Omental fat pad (tissue), 4 donors: Measurements from ENCODE around the gene ACOX3. TPM values are rescaled to one million over a fixed set of nuclear protein-coding genes. Genes with fewer than 3 reads are reported as not detected.

ENCODE experiments used
- ATAC-seq: fragments of 150-250 bp; one replicate; pipeline ENCODE4 v1.9.1; 2016; ENCODE audit warnings: mild to moderate bottlenecking, moderate library complexity; ENCODE audit not compliant: low FRiP score
- DNase-seq: peaks from one replicate; pipeline ENCODE4 v3.0.0-alpha.2; 2019; ENCODE audit warnings: low spot score
- total RNA-seq, 4 donors: library from RNA; depleted of rRNA; stranded (reverse); fragments of >200 nt; gene quantifications; one replicate each; pipeline ENCODE4 v1.1.0, GENCODE V29; 2016
- TF ChIP-seq, protein P1 (sequence below), 3 donors: fragments of 450-650 bp; IDR thresholded peaks; one replicate each; pipeline ENCODE4 v1.5.1; 2016 to 2017; ENCODE audit warnings: antibody characterized with exemption in 3 of 3, mild to moderate bottlenecking in 3 of 3, moderate library complexity in 2 of 3

Gene ACOX3
- total RNA-seq, 4 donors from 2014 or later, result 14.7 to 28.2 (median 23.6) TPM

DNA sequence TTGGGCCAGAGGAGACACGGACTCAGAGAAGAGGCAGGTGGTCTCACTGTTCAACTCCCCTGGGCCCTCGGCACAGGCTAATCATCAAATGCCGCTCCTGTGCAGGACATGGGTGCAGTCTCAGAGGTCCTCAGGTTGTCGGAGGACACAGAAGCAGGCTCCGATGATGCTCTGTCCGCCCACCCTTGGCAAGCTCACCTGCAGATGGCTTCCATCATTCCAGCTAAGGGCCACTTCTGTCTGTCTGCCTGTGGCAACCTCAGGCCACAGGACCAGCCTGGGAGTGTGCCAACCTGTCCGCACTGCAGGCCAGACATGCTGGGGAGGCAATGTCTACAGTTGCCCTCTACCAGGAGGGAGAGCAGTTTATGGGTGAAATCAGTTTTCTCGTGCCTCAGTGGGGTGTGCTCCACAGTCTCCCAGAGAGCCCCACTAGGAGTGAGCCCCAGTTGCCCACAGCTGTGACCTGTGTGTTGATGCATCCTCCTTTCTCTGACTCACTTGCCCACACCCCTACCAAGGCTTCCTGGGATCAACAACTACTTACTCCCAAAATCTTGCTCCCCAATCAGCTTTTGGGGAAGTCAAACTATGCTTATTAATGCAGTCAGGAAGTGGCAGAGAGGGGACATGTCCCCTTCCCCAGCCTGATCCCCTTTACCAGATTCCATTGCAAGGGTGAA is 115.1 kb downstream of the ACOX3 start:
- DNase-seq (no peak), ATAC-seq (no peak)
- TF ChIP-seq, protein P1, sequence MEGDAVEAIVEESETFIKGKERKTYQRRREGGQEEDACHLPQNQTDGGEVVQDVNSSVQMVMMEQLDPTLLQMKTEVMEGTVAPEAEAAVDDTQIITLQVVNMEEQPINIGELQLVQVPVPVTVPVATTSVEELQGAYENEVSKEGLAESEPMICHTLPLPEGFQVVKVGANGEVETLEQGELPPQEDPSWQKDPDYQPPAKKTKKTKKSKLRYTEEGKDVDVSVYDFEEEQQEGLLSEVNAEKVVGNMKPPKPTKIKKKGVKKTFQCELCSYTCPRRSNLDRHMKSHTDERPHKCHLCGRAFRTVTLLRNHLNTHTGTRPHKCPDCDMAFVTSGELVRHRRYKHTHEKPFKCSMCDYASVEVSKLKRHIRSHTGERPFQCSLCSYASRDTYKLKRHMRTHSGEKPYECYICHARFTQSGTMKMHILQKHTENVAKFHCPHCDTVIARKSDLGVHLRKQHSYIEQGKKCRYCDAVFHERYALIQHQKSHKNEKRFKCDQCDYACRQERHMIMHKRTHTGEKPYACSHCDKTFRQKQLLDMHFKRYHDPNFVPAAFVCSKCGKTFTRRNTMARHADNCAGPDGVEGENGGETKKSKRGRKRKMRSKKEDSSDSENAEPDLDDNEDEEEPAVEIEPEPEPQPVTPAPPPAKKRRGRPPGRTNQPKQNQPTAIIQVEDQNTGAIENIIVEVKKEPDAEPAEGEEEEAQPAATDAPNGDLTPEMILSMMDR (IDR thresholded peaks at IDR 0.05), result no peak

DNA sequence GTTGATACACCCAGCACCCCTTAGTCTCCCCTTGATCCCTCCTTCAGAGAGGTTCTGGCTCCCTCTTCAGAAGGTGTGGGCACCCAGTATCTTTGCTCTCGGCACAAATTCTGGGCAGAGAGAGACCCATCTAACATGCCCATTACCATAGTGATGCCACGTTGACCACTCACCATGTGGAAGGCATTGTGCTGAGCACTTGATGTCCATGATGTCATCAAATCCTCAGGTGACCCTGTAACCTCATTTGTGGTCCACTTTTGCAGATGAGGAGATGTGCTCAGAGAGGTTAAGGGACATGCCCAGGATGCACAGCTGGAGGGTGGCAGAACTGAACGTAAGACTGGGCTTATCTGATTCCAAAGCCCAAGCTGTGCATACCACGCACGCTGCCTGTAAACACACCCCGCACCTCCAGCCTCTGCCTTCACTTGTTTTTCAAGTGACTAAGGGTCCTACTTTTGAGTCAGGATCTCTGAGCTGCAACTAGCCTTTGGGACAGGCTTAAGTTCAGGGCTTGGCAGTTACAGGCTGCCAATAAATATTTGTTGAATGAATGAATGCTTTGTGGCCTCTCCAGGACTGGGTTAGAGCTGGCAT is 115.8 kb downstream of the ACOX3 start:
- ATAC-seq (no peak), DNase-seq (no peak)
- TF ChIP-seq, protein P1 (IDR thresholded peaks at IDR 0.05), result no peak

DNA sequence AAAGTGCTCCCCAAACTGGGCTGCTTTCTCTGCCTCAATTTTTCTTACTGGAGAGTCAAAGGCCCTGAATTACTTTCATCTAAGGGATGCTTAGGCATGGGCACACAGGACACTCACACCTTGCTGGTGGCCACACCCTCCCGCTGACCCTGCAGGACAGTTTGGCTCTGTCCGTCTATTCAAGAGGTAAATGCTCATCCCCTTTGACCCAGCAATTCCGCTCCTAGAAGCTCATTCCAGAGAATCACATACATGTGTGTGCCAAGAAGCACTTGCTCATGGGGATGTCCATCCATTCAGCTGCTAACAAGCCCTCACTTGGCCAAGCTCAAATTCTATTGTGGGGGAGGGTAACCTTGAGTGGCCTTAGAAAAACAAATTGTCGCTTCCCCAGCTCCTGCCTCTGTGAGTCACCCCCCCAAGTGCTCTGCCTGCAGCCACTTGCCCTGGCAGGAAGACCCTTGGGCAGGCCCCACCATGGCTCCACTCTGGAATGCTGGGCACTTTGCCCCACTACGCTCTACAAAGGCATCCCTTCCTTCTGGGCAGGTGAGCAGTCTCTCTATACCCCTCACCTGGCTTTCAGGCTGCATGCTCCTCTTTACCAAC is 116.5 kb downstream of the ACOX3 start:
- ATAC-seq (no peak), DNase-seq (no peak)
- TF ChIP-seq, protein P1 (IDR thresholded peaks at IDR 0.05), result no peak

GRCh38 chr4:8322794-8323704 is 117.5 kb downstream of the ACOX3 start:
- no peak for ATAC-seq
- DNase-seq, result no peak
- TF ChIP-seq, protein P1 (IDR thresholded peaks at IDR 0.05), result no peak

DNA sequence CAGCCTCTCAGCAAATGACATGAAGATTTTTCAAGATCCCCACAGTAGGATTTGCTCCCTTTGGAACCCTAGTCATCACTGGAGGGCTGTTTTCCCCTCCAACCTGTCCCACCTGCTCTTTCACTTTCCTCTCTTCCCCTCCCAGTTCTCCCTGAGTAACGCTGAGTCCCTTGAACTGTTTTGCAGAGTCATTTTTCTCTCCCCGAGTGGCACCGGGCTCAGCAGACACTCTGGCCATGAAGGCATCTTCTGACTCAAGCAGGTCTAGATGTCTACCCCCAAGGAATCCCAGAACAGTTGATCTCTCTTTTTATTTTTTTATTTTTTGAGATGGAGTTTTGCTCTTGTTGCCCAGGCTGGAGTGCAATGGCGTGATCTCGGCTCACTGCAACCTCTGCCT is 118.8 kb downstream of the ACOX3 start:
- ATAC-seq, result no peak
- TF ChIP-seq, protein P1 (IDR thresholded peaks at IDR 0.05), result no peak
- no peak for DNase-seq

GRCh38 chr4:8321220-8321619 is 119.3 kb downstream of the ACOX3 start:
- DNase-seq, result no peak
- TF ChIP-seq, protein P1 (IDR thresholded peaks at IDR 0.05), result no peak
- ATAC-seq, result no peak
